Left ventricle myocardium inferior (tissue), 1 donor: ENCODE data around the gene FARS2. TPM values are rescaled to one million over a fixed set of nuclear protein-coding genes. Genes with fewer than 3 reads are reported as not detected.
A peak's percentile ranks its signal among the peaks of the same experiment; 100 is the strongest.

Source experiments
- DNase-seq: peaks from one replicate; pipeline ENCODE4 v3.0.0-alpha.2; 2020
- H3K27ac ChIP-seq: fragments of 200-600 bp; replicated peaks from 2 replicates; pipeline ENCODE4 v1.8.0; 2021
- H3K27me3 ChIP-seq: fragments of 200-600 bp; 2 replicates; pipeline ENCODE4 v1.8.0; 2021; ENCODE audit warnings: low read depth
- H3K36me3 ChIP-seq: fragments of 200-600 bp; 2 replicates; pipeline ENCODE4 v1.8.0; 2021
- H3K4me1 ChIP-seq: fragments of 200-600 bp; 2 replicates; pipeline ENCODE4 v1.8.0; 2021
- H3K4me3 ChIP-seq: fragments of 200-600 bp; 2 replicates; pipeline ENCODE4 v1.8.0; 2021; ENCODE audit warnings: mild to moderate bottlenecking, moderate library complexity
- H3K9me3 ChIP-seq: fragments of 200-600 bp; replicated peaks from 2 replicates; pipeline ENCODE4 v1.8.0; 2021
- intact Hi-C: fragments of 100-400 bp; cut with micrococcal nuclease; formaldehyde crosslinking; loops from one replicate; pipeline ENCODE4 v1.11.0; 2022
- total RNA-seq: library from RNA; stranded (reverse); fragmentation: NEBNext Ultra II Directional; extraction: Animal tissue kit (Norgen Biotek cat#: 25700); gene quantifications from one replicate; pipeline ENCODE4 v1.2.1, GENCODE V29; 2021
- TF ChIP-seq, protein P1 (sequence below): fragments of 200-600 bp; IDR thresholded peaks from 2 replicates; pipeline ENCODE4 v1.8.0; 2021; ENCODE audit warnings: antibody characterized with exemption, mild to moderate bottlenecking, borderline replicate concordance
- donor health status: DM: no; HTN: yes; CAD: no; lungs with severe emphysema.

FARS2 gene
- total RNA-seq, 1 donor from 2014 or later, result 16.7 TPM

GRCh38 chr6:5778317-5778857, 517.1 kb downstream of the FARS2 start:
- Histone ChIP-seq H3K9me3 (no peaks in the 10 kb centered on the region), H3K36me3 (no peaks in the 10 kb centered on the region), H3K4me3 (no peak overlapping the region), H3K27ac (no peak overlapping the region), H3K27me3 (no peaks in the 10 kb centered on the region), H3K4me1 (peaks cover 3% of the 10 kb centered on the region)
- intact Hi-C loops, result no loop called here
- no peak for DNase-seq
- TF ChIP-seq, protein P1, sequence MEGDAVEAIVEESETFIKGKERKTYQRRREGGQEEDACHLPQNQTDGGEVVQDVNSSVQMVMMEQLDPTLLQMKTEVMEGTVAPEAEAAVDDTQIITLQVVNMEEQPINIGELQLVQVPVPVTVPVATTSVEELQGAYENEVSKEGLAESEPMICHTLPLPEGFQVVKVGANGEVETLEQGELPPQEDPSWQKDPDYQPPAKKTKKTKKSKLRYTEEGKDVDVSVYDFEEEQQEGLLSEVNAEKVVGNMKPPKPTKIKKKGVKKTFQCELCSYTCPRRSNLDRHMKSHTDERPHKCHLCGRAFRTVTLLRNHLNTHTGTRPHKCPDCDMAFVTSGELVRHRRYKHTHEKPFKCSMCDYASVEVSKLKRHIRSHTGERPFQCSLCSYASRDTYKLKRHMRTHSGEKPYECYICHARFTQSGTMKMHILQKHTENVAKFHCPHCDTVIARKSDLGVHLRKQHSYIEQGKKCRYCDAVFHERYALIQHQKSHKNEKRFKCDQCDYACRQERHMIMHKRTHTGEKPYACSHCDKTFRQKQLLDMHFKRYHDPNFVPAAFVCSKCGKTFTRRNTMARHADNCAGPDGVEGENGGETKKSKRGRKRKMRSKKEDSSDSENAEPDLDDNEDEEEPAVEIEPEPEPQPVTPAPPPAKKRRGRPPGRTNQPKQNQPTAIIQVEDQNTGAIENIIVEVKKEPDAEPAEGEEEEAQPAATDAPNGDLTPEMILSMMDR, result no peak

DNA sequence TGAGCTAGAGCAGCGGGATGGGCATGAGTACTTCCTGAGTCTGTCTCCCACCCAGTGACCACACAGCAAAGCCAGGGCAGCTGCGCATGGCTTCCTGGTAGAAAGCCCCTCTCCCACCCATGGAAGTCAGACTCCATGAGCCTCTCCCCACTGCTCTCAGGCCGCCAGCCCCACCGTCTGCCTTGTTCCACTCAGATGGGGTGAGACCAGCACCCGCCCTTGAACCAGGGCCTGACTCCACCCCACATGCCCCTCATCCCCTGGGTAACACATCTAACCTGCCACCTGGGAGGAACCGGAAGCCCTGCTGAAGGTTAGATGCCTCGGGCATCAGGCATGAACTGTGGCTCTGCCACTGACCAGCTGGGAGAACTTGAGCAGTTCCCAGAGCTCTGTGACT, 517.6 kb downstream of the FARS2 start:
- Histone ChIP-seq H3K36me3 (no peaks in the 10 kb centered on the region), H3K27me3 (no peaks in the 10 kb centered on the region), H3K9me3 (no peaks in the 10 kb centered on the region), H3K27ac (no peak overlapping the region), H3K4me3 (no peak overlapping the region), H3K4me1 (peaks cover 5% of the 10 kb centered on the region)
- intact Hi-C loops, result no loop called here
- TF ChIP-seq, protein P1, result no peak
- DNase-seq, result no peak

DNA sequence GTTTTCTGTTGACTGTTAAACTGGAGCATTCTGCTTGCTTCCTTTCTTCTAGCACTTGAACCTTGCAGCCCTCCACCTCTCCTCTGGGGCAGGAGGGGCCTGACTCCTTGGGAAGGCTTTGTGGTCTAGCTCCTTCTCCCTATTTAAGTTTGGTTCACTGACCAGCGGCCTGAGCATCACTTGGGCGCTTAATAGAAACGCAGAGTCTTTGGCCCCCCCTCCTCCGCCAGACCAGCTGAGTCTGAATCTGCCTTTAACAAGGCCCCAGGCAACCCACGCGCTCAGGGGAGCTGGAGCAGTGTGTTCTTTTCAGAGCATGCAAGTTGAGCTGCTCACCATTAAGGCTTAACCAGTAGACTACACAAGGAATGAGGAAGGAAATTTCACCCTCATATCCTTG, 519.7 kb downstream of the FARS2 start:
- Histone ChIP-seq H3K36me3 (no peaks in the 10 kb centered on the region), H3K4me1 (peaks cover 5% of the 10 kb centered on the region), H3K9me3 (no peaks in the 10 kb centered on the region), H3K27me3 (no peaks in the 10 kb centered on the region), H3K4me3 (no peak overlapping the region), H3K27ac (no peak overlapping the region)
- TF ChIP-seq, protein P1, result no peak
- intact Hi-C loops, result no loop called here
- DNase-seq, result no peak

DNA sequence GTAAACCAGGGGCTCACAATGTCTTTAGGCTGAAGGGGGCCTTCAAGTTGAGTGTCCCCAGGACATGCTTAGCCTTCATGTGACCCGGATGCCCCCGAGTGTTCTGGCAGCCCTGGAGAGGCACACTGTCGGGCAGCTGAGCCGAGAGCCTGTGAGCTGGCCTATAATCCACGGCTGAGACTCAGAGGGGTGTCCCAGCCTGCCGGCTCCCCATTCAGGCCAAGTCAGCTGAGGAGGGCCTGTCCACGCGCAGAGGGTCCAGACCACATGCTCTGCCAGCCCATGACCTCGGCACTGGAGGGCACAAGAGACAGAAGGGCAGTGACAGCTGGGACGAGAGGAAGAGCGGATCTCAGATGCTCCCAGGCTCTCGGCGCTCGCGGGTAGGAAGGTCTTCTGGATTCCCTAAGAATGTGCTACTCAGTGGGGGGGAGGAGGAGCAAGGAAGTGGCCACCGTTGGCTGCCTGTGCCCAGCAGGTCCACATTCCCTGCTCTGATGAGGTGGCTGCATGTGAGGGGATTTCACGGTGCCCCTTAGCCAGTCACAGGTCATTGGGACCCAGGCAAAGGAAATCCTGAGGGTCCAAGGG, 520.7 kb downstream of the FARS2 start:
- H3K9me3 ChIP-seq, result no peaks in the 10 kb centered on the region
- intact Hi-C loops, result no loop called here
- no peaks in the 10 kb centered on the region for H3K27me3 ChIP-seq
- H3K36me3 ChIP-seq, result no peaks in the 10 kb centered on the region
- H3K27ac ChIP-seq, result no peak overlapping the region
- no peak overlapping the region for H3K4me3 ChIP-seq
- TF ChIP-seq, protein P1, result no peak
- DNase-seq, result no peak
- H3K4me1 ChIP-seq, result peaks cover 5% of the 10 kb centered on the region

DNA sequence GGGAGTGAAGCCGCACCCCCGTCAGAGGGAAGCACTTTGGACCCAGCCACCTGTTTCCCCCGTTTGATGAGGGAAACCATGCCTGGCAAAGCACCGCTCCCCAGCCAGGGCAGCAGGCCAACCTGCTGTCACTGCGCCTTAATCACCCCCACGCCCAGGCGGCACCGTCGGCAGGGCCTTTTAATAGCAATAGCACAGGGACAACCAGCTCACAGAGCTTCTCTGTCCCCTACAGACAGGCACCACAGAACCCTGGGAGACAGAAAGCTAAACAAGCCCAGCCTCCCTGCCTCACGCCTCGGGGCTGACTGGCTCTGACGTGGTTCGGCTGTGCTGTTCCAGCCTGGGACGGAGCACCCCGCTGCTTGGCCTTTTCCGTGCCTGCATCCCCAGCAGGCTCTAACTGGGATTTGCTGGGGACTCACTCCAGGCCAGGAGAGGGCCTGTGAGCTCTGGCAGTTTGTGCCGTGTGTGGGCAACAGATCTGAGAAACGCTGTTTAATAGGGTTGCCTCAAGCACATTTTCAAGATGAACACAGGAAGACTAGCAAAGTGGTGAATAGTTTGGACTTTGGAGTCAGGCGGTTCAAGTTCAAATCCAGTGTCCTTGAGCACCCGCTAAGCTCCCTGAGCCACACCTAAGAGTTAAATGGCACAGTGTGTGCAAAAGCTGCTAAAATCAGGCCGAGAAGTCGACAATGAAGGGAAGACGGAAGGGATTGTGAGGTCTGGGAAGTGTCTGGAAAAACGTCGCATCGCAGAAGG, 521.7 kb downstream of the FARS2 start:
- H3K4me3 ChIP-seq, result no peak overlapping the region

More for the DNA sequence above, 521.7 kb downstream of the FARS2 start:
- H3K9me3 ChIP-seq, result no peaks in the 10 kb centered on the region
- H3K4me1 ChIP-seq, result peaks cover 5% of the 10 kb centered on the region
- peak overlapping the region; percentile 88 for H3K27ac ChIP-seq
- no peaks in the 10 kb centered on the region for H3K36me3 ChIP-seq
- H3K27me3 ChIP-seq, result no peaks in the 10 kb centered on the region
- TF ChIP-seq, protein P1, result no peak
- peak; percentile 76 for DNase-seq
- intact Hi-C loops, result no loop called here
